GM12864 (cell line): ENCODE results near the gene TMEM143.
"Not testable (repeated sequence)": the region's sequence is repeated elsewhere in the genome, so short reads cannot be mapped to it uniquely, and the experiment has no call there.

Experiments
- DNase-seq: peaks from one replicate; pipeline ENCODE4 v3.0.0-alpha.2; 2011; ENCODE audit warnings: low read depth
- H3K4me3 ChIP-seq: 2 replicates; pipeline ENCODE4 v1.5.1; 2011; ENCODE audit warnings: mild to moderate bottlenecking, low read depth, low read length, control low read depth
- CTCF ChIP-seq: IDR thresholded peaks from 2 replicates; pipeline ENCODE4 v1.5.1; 2011; ENCODE audit warnings: low read depth, mild to moderate bottlenecking, moderate library complexity, low read length, control low read depth, inconsistent platforms; ENCODE audit errors: missing control alignments

Gene TMEM143

DNA sequence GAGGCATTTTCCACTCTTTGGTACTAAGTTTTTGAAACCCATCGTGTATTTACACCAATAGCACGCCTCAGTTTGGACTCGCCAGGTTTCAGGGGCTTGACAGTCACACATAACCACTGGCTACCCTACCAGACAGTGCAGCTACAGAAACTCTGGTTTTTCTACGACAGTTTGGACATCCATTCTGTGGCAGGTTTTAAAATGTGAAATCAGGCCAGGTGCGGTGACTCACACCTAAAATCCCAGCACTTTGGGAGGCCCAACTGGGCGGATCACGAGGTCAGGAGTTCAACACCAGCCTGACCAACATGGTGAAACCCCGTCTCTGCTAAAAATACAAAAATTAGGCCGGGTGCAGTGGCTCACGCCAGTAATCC, 14.4 kb upstream of the TMEM143 start:
- no peak for DNase-seq
- no peak overlapping the region for H3K4me3 ChIP-seq
- TF ChIP-seq CTCF: no peak

- no peak for DNase-seq
- TF ChIP-seq CTCF: no peak
- no peak overlapping the region for H3K4me3 ChIP-seq
Measured at GRCh38 chr19:48373567-48373966, 9.8 kb upstream of the TMEM143 start.

- no peak overlapping the region for H3K4me3 ChIP-seq
- DNase-seq: no peak
- no peak for TF ChIP-seq CTCF
Measured at GRCh38 chr19:48372904-48373303, 9.2 kb upstream of the TMEM143 start.

- not testable (repeated sequence) for H3K4me3 ChIP-seq, DNase-seq
Measured at GRCh38 chr19:48371771-48372170, 8.0 kb upstream of the TMEM143 start.

- H3K4me3 ChIP-seq: no peak overlapping the region
- TF ChIP-seq CTCF: no peak
- no peak for DNase-seq
Measured at GRCh38 chr19:48371367-48371766, 7.6 kb upstream of the TMEM143 start.

DNA sequence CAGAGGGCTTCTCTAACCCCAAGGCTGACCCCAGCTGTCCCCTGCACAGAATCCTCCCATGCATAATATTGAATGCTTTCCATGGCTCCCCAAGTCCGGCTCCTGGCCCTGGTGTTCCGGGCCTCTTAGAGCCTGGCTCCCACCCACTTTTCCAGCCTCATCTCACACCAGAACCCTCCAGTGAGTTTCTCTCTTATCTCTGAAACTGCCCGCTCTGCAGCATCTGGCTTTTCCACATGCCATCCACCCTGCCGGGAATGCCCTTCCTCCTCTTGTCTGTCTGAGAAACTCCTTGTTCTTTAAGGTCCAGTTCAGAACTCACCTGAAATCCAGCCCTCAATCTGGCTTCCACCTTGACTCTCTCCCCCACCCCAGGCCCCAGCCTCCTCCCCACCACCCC, 7.2 kb upstream of the TMEM143 start:
- DNase-seq: no peak
- H3K4me3 ChIP-seq: no peak overlapping the region
- TF ChIP-seq CTCF: no peak

DNA sequence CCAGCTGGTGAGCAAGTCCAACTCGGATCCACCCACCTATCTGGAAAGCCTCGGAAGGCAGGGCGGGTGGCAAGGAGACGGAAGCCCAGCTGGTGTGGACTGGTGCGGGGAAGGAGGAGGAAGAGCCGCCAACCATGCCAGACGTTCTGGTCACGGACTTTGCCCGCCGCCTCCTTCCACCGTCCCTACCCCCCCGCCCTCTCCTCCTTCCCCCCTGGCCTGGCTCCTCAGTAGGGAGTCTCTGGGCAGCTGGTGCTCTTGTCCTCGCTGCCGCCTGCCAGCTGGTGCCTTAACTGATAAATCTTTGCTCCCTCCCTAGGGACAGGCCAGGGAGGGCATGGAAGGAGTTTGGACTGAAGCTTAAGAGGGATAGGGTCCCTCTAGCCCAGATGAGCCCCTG, 5.2 kb upstream of the TMEM143 start:
- no peak overlapping the region for H3K4me3 ChIP-seq
- TF ChIP-seq CTCF: no peak
- DNase-seq: no peak

- no peak for TF ChIP-seq CTCF
- no peak overlapping the region for H3K4me3 ChIP-seq
- no peak for DNase-seq
Measured at GRCh38 chr19:48367855-48368254, 4.1 kb upstream of the TMEM143 start.
